ENCODE data around the gene SERBP1.

The SERBP1 gene

DNA sequence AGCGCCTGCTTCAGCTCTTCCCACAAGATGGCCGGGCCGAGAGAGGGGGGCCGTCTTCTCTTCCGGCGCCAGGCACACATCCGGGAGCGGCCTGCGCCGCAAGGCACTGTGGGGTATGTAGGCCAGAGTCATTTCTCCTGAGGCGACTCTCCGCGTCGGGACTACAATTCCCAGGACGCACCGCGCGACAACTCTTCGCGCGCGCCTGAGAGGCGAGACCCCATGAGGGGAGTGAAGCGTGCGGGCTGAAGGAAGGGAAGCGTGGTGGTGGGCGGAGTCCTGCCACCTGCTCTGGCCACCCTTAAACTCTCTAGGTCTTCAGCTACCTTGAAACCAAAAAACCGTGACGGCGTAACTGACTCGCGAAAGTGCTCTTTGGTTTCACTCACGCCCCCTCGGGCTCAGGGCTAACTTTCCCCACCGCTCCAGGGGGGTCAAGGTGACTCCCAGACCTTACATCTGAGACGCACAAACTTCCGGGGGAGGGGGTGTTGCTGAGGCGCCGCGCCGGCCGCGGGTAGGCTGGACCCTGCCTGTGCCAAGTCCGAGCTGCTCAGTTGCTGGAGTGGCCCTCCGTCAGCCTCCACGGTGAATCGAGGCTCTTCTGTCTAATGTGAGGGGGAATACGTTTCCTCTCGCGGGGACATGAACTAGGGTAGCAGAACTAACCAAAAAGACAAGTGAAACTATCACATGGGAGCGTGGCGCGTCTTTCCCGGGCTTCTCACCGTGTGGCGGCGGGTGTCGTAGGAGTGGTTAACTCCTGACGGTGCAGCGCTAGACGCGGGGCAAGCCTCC is at the start of gene SERBP1:
SERBP1 (minus strand) TSS at position 45 of the 798 bp plus-strand sequence. CDS start 102 bp downstream, outside the sequence.
- DNase-seq (ENCODE audit: extremely low read depth, insufficient read length), result peak; percentile 98
- TF ChIP-seq, protein P1, sequence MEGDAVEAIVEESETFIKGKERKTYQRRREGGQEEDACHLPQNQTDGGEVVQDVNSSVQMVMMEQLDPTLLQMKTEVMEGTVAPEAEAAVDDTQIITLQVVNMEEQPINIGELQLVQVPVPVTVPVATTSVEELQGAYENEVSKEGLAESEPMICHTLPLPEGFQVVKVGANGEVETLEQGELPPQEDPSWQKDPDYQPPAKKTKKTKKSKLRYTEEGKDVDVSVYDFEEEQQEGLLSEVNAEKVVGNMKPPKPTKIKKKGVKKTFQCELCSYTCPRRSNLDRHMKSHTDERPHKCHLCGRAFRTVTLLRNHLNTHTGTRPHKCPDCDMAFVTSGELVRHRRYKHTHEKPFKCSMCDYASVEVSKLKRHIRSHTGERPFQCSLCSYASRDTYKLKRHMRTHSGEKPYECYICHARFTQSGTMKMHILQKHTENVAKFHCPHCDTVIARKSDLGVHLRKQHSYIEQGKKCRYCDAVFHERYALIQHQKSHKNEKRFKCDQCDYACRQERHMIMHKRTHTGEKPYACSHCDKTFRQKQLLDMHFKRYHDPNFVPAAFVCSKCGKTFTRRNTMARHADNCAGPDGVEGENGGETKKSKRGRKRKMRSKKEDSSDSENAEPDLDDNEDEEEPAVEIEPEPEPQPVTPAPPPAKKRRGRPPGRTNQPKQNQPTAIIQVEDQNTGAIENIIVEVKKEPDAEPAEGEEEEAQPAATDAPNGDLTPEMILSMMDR (IDR thresholded peaks at IDR 0.05; ENCODE audit: insufficient read depth, low read length, poor library complexity, severe bottlenecking), result no peak
- Histone ChIP-seq H3K36me3 (ENCODE audit: control insufficient read depth, insufficient read depth, low read length) (peaks cover 4% of the 10 kb centered on the region), H3K4me3 (replicated peaks; ENCODE audit: low read depth, low read length) (peak within 1 kb of the TSS; percentile 98), H3K27me3 (replicated peaks; ENCODE audit: control insufficient read depth, insufficient read depth, low read length) (no peaks in the 10 kb centered on the region)

DNA sequence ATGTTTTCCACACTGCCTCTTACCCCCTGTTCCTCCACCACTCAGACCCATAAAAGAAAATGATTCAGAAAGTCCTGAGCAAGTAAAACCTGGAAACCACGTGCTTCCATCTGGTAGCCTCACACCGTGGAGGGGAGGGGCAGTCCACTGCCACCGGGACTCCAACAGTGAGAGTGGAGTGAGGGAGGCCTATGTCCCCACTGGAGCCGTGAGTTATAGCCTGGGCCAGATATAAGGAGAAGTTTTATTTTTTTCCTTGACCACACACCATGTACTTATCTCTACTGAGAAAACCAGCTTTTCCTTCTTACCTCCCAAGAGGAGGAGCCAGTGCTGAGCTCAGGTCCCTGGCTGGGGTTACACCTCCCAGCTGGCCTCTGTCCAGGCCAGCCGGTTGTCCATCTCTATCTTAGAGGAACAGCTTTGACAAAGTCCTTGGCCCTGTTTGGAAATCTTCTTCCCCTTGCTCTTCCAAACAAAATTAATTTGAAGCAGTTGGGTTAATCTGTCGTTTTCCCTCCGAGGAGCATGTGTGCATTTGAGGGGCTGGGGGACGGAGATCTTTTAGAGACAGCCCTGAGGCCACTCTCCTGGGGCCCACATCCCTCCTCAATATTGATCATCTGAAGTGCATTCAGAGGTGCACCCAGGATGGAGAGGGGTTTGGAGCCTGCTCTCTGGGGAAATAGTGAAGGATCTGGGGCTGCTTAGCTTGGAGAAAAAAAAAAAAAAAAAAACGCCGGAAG is 49.1 kb upstream of the SERBP1 start:
- TF ChIP-seq, protein P1 (IDR thresholded peaks at IDR 0.05; ENCODE audit: insufficient read depth, low read length, poor library complexity, severe bottlenecking), result no peak
- no peak overlapping the region for H3K4me3 ChIP-seq (replicated peaks; ENCODE audit: low read depth, low read length)
- no peak for DNase-seq (ENCODE audit: extremely low read depth, insufficient read length)
- H3K27me3 ChIP-seq (replicated peaks; ENCODE audit: control insufficient read depth, insufficient read depth, low read length), result no peaks in the 10 kb centered on the region
- no peaks in the 10 kb centered on the region for H3K36me3 ChIP-seq (ENCODE audit: control insufficient read depth, insufficient read depth, low read length)

DNA sequence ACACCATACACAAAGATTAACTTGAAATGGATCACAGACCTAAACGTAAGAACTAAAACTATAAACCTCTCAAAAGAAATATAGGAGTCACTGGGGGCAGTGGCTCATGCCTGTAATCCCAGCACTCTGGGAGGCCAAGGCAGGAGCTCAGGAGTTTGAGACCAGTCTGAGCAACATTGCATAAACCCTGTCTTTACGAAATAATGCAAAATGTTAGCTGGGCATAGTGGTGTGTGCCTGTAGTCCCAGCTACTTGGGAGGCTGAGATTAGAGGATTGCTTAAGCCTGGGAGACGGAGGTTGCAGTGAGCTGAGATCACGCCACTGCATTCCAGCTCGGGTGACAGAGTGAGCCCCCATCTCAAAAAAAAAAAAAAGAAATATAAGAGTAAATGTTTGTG is 46.7 kb upstream of the SERBP1 start:
- H3K4me3 ChIP-seq (replicated peaks; ENCODE audit: low read depth, low read length), result no peak overlapping the region
- DNase-seq (ENCODE audit: extremely low read depth, insufficient read length), result no peak
- H3K27me3 ChIP-seq (replicated peaks; ENCODE audit: control insufficient read depth, insufficient read depth, low read length), result no peaks in the 10 kb centered on the region
- TF ChIP-seq, protein P1 (IDR thresholded peaks at IDR 0.05; ENCODE audit: insufficient read depth, low read length, poor library complexity, severe bottlenecking), result no peak
- no peaks in the 10 kb centered on the region for H3K36me3 ChIP-seq (ENCODE audit: control insufficient read depth, insufficient read depth, low read length)

DNA sequence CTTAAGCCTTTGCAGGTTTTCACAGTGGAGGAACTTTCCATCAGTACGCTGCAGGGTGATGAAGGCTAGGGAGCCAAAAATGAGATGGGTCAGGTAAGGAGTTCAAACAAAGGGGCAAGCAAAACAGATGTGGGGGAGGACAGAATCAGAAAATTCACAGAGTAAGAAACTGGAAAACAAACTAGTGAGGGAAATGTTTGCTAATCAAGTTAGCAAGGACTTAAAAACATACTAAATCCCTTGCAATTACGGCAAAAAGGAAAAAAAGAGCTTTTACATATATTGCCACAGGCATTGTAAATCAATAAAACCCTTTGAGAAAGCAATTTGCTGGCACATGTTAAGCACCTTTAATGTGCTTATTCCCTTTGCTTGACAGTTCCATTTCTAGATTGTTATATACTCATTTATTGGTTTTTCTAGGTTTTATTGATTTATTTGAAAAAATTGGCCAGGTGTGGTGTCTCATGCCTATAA is 45.8 kb upstream of the SERBP1 start:
- Histone ChIP-seq H3K36me3 (ENCODE audit: control insufficient read depth, insufficient read depth, low read length) (no peaks in the 10 kb centered on the region), H3K4me3 (replicated peaks; ENCODE audit: low read depth, low read length) (no peak overlapping the region), H3K27me3 (replicated peaks; ENCODE audit: control insufficient read depth, insufficient read depth, low read length) (no peaks in the 10 kb centered on the region)
- TF ChIP-seq, protein P1 (IDR thresholded peaks at IDR 0.05; ENCODE audit: insufficient read depth, low read length, poor library complexity, severe bottlenecking), result no peak
- DNase-seq (ENCODE audit: extremely low read depth, insufficient read length), result no peak

DNA sequence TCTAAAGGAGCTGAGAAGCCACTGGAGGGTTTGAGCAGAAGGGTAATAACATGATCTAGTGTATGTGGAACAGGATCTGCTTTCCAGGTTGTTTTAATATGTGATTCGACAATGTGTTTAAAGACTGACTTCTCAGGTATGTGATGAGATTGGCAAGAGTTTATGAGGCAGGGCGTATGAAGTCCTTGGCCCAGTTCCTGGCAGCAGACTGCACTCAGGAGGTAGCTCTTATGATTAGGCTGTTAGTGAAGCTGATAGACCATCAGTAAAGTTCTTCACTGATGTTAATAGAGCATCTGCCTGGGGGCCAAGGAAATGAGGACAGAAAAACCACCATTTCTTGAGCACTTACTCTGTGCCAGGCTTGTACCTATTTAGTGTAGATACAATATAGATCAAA is 41.9 kb upstream of the SERBP1 start:
- H3K36me3 ChIP-seq (ENCODE audit: control insufficient read depth, insufficient read depth, low read length), result no peaks in the 10 kb centered on the region
- TF ChIP-seq, protein P1 (IDR thresholded peaks at IDR 0.05; ENCODE audit: insufficient read depth, low read length, poor library complexity, severe bottlenecking), result no peak
- no peak for DNase-seq (ENCODE audit: extremely low read depth, insufficient read length)
- H3K27me3 ChIP-seq (replicated peaks; ENCODE audit: control insufficient read depth, insufficient read depth, low read length), result no peaks in the 10 kb centered on the region
- H3K4me3 ChIP-seq (replicated peaks; ENCODE audit: low read depth, low read length), result no peak overlapping the region

Measured in GM06990 (cell line).